Measurements from ENCODE around the gene GNAT2. TPM values are rescaled to one million over a fixed set of nuclear protein-coding genes. Genes with fewer than 3 reads are reported as not detected.
A peak's percentile ranks its signal among the peaks of the same experiment; 100 is the strongest.
"Not testable (repeated sequence)": the region's sequence is repeated elsewhere in the genome, so short reads cannot be mapped to it uniquely, and the experiment has no call there.

Gene GNAT2
- polyA plus RNA-seq (2013, experiment 1 of 4): not detected
- polyA plus RNA-seq (2013, experiment 2 of 4): not detected
- polyA plus RNA-seq (2013, experiment 3 of 4): not detected
- polyA plus RNA-seq (2013, experiment 4 of 4): not detected

DNA sequence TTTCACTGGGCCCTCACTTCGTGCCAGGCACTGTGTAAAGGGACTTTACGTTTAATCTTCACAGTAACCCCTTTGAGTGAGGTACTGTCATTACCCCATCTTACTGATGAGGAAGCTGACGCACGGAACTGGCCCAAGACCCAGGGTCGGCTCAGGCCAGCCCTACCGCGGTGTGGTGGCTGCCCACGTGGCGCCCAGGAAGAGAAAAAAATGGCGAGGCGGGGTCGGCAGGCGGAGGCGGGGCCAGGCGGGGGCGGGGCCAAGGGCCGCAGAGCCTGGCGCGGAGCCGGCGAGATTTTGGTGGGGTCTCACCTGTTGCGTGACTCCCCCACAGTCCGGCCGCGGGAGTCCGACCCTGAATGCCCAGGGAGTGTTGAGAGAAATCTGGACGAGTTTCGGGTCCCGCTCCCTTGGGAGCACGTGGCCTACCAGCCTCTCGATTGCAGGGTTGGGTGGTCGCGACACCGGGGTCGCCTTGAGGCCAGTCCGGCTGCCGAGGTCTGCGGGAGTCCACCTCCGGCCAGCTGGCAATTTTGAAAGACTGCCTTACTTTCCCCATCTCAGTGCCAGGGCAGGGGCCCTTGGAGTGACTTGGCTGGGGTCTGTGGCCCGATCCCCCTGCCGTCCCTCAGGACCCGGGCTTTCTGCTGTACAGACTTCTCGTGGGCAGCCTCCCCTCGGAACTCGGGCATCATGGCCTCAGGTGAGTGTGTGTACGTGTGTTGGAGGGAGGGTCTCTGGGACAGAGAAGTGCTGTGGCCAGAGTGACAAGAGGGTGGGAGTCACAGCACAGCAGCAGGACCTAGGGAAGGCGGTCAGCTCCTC is at the start of gene GNAT2, which contains the start of gene AMPD2:
Gene GNAT2, minus strand, starts transcription at position 41 of the 825 bp plus-strand sequence. CDS start 6,746 bp downstream, outside the sequence.
Gene AMPD2, plus strand, starts transcription at position 262 of the 825 bp plus-strand sequence. CDS start 1,339 bp downstream, outside the sequence.
- H3K27me3 ChIP-seq (ENCODE audit: control insufficient read depth, insufficient read depth, low read length, poor library complexity, severe bottlenecking): no peaks in the 10 kb centered on the region
- no peaks in the 10 kb centered on the region for H3K36me3 ChIP-seq (ENCODE audit: control insufficient read depth, insufficient read depth, low read length)
- peak within 1 kb of the TSS; percentile 65 for H3K27ac ChIP-seq (ENCODE audit: insufficient read depth, low read depth, low read length, poor library complexity, severe bottlenecking)
- H3K4me1 ChIP-seq (ENCODE audit: control insufficient read depth, insufficient read depth, low read length): peaks cover 34% of the 10 kb centered on the region
- no peaks in the 10 kb centered on the region for H3K9me3 ChIP-seq (ENCODE audit: control insufficient read depth, low read length)
- peak within 1 kb of the TSS; percentile 84 for H3K4me3 ChIP-seq (ENCODE audit: insufficient read depth, low read depth, low read length)
- 1% methylated on average over 47 of the region's 47 CpGs for WGBS, 2 experiments

DNA sequence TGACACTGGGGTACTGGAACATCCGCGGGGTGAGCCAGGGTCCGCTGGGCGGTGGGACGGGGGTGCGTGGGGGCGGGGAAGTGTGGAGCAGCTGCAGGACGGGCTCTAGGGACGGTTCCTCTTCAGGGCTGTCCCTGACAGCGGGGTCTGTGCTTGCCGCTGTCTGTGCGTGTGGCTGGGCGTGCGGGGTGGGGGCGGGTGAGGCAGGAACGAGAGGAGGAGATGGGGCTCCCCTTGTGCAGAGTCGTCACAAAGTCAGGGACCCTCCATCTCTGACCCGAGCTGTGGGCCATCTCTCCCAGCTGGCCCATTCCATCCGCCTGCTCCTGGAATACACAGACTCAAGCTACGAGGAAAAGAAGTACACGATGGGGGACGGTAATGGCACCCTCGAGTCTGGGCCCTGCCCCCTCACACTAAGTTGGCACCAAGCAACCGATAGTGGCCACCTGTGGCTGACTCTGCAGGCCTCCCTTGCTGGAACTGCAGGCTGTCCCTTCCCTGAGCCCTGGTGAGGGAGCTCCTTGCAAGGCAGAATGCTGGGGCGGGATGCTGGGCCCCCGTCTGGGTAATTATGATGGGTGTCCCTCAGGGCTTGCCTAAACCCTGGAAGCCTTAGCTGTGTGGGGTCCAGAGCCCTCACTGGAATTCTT is 48.8 kb upstream of the GNAT2 start:
- Histone ChIP-seq H3K27ac (ENCODE audit: insufficient read depth, low read depth, low read length, poor library complexity, severe bottlenecking) (no peak overlapping the region), H3K4me3 (ENCODE audit: insufficient read depth, low read depth, low read length) (peak overlapping the region; percentile 41), H3K36me3 (ENCODE audit: control insufficient read depth, insufficient read depth, low read length) (no peaks in the 10 kb centered on the region), H3K9me3 (ENCODE audit: control insufficient read depth, low read length) (no peaks in the 10 kb centered on the region), H3K4me1 (ENCODE audit: control insufficient read depth, insufficient read depth, low read length) (peaks cover 5% of the 10 kb centered on the region), H3K27me3 (ENCODE audit: control insufficient read depth, insufficient read depth, low read length, poor library complexity, severe bottlenecking) (no peaks in the 10 kb centered on the region)
- 22 to 23% methylated on average over 26 of the region's 26 CpGs for WGBS, 2 experiments

GRCh38 chr1:109667452-109668122 is 48.2 kb upstream of the GNAT2 start, which contains the start of gene GSTM2:
Gene GSTM2, plus strand, starts transcription at chr1:109668057. Its CDS starts 59 bp downstream, at chr1:109668116.
- Histone ChIP-seq H3K27me3 (ENCODE audit: control insufficient read depth, insufficient read depth, low read length, poor library complexity, severe bottlenecking) (no peaks in the 10 kb centered on the region), H3K9me3 (ENCODE audit: control insufficient read depth, low read length) (no peaks in the 10 kb centered on the region), H3K4me1 (ENCODE audit: control insufficient read depth, insufficient read depth, low read length) (peaks cover 5% of the 10 kb centered on the region), H3K27ac (ENCODE audit: insufficient read depth, low read depth, low read length, poor library complexity, severe bottlenecking) (no peak within 1 kb of the TSS), H3K36me3 (ENCODE audit: control insufficient read depth, insufficient read depth, low read length) (no peaks in the 10 kb centered on the region), H3K4me3 (ENCODE audit: insufficient read depth, low read depth, low read length) (peak within 1 kb of the TSS; percentile 41)
- 18 to 21% methylated on average over 22 of the region's 22 CpGs for WGBS, 2 experiments

DNA sequence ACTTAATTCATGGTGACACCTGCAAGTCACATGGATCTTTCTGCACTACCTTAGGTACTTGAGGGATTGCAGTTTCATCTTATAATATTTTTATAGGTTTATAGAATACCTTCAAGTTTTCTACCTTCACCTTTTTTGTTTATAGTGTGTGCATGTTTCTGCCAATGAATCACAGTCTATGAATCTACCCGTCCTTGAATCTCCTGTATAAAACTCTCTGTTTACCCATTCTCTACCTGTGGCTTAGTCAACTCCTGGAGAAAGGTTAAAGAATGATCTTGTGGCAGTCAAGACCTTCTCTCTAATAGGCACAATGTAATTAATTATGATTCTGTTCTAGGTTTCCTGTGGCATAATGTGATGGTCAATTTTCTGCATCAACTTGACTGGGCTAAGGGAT is 45.3 kb upstream of the GNAT2 start:
- no peaks in the 10 kb centered on the region for H3K36me3 ChIP-seq (ENCODE audit: control insufficient read depth, insufficient read depth, low read length)
- H3K4me3 ChIP-seq (ENCODE audit: insufficient read depth, low read depth, low read length): no peak overlapping the region
- H3K9me3 ChIP-seq (ENCODE audit: control insufficient read depth, low read length): no peaks in the 10 kb centered on the region
- H3K27me3 ChIP-seq (ENCODE audit: control insufficient read depth, insufficient read depth, low read length, poor library complexity, severe bottlenecking): no peaks in the 10 kb centered on the region
- 85% methylated on average over 1 of the region's 1 CpG; no CpG with 5 or more reads in 1 of the 2 experiments for WGBS, 2 experiments
- no peak overlapping the region for H3K27ac ChIP-seq (ENCODE audit: insufficient read depth, low read depth, low read length, poor library complexity, severe bottlenecking)
- H3K4me1 ChIP-seq (ENCODE audit: control insufficient read depth, insufficient read depth, low read length): peaks cover 5% of the 10 kb centered on the region

DNA sequence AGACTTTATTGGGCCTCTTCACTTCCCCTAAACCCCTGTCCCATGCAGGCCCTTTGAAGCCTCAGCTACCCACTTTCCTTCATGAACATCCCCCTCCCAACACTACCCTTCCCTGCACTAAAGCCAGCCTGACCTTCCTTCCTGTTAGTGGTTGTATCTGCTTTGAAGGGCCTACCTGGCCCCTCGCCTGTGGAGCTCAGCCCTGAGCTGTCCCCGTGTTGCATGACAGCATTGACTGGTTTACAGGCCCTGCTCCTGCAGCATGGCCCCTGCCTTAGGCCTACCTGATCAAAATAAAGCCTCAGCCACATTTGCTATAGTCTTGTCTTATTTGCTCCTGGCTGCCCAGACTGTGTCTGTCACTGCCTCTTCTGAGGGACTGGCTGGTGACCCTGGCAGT is 42.0 kb upstream of the GNAT2 start:
- no peak overlapping the region for H3K27ac ChIP-seq (ENCODE audit: insufficient read depth, low read depth, low read length, poor library complexity, severe bottlenecking)
- H3K4me1 ChIP-seq (ENCODE audit: control insufficient read depth, insufficient read depth, low read length): peaks cover 7% of the 10 kb centered on the region
- H3K9me3 ChIP-seq (ENCODE audit: control insufficient read depth, low read length): no peaks in the 10 kb centered on the region
- H3K4me3 ChIP-seq (ENCODE audit: insufficient read depth, low read depth, low read length): no peak overlapping the region
- no peaks in the 10 kb centered on the region for H3K27me3 ChIP-seq (ENCODE audit: control insufficient read depth, insufficient read depth, low read length, poor library complexity, severe bottlenecking)
- WGBS, 2 experiments: 80 to 95% methylated on average over 2 of the region's 2 CpGs
- H3K36me3 ChIP-seq (ENCODE audit: control insufficient read depth, insufficient read depth, low read length): no peaks in the 10 kb centered on the region

DNA sequence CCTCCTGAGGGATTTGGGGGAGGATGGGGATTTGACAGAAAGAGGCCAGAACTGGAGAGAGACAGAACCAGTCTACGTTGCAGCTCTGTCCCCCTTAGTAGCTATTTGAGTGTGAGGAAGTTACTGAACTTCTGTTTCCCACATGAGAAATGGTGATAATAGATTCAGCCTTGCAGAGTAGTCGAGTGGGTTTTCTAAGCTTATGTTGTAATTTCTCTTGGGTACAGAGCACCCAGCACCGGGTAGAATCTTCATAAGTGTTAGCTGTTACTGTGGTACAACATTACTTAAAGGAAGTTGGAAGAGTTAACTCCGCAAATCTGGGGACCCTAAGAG is 41.2 kb upstream of the GNAT2 start:
- H3K4me1 ChIP-seq (ENCODE audit: control insufficient read depth, insufficient read depth, low read length): peaks cover 10% of the 10 kb centered on the region
- H3K4me3 ChIP-seq (ENCODE audit: insufficient read depth, low read depth, low read length); H3K27me3 ChIP-seq (ENCODE audit: control insufficient read depth, insufficient read depth, low read length, poor library complexity, severe bottlenecking); H3K36me3 ChIP-seq (ENCODE audit: control insufficient read depth, insufficient read depth, low read length); H3K9me3 ChIP-seq (ENCODE audit: control insufficient read depth, low read length); H3K27ac ChIP-seq (ENCODE audit: insufficient read depth, low read depth, low read length, poor library complexity, severe bottlenecking): not testable (repeated sequence)
- 87 to 88% methylated on average over 2 to 4 of the region's 4 CpGs for WGBS, 2 experiments

GRCh38 chr1:109659997-109660690 is 40.7 kb upstream of the GNAT2 start:
- Histone ChIP-seq H3K36me3 (ENCODE audit: control insufficient read depth, insufficient read depth, low read length) (no peaks in the 10 kb centered on the region), H3K27ac (ENCODE audit: insufficient read depth, low read depth, low read length, poor library complexity, severe bottlenecking) (no peak overlapping the region), H3K4me3 (ENCODE audit: insufficient read depth, low read depth, low read length) (no peak overlapping the region), H3K9me3 (ENCODE audit: control insufficient read depth, low read length) (no peaks in the 10 kb centered on the region), H3K4me1 (ENCODE audit: control insufficient read depth, insufficient read depth, low read length) (peaks cover 10% of the 10 kb centered on the region), H3K27me3 (ENCODE audit: control insufficient read depth, insufficient read depth, low read length, poor library complexity, severe bottlenecking) (peaks cover 7% of the 10 kb centered on the region)
- 88 to 93% methylated on average over 5 of the region's 5 CpGs for WGBS, 2 experiments

DNA sequence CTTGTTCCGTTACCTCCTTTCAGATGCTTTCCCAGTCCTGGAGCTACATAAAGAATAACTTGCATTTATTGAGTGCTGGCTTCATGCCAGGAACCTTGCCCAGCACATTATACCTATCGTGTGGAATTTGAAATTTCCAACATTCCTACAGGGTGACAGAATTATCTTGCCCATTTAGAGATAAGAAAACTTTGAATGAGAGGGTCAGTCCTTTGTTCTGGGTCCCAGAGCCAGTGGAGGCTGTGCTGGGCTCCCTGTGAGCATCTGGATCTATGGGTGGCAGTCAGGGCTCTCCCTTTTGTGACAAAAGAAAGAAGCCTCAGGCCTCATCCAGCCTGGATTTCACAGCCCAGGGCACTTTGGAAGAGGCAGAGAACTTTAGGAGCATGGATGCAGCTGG is 39.7 kb upstream of the GNAT2 start:
- Histone ChIP-seq H3K4me1 (ENCODE audit: control insufficient read depth, insufficient read depth, low read length) (peaks cover 10% of the 10 kb centered on the region), H3K27ac (ENCODE audit: insufficient read depth, low read depth, low read length, poor library complexity, severe bottlenecking) (no peak overlapping the region), H3K4me3 (ENCODE audit: insufficient read depth, low read depth, low read length) (no peak overlapping the region), H3K27me3 (ENCODE audit: control insufficient read depth, insufficient read depth, low read length, poor library complexity, severe bottlenecking) (peaks cover 17% of the 10 kb centered on the region), H3K36me3 (ENCODE audit: control insufficient read depth, insufficient read depth, low read length) (no peaks in the 10 kb centered on the region), H3K9me3 (ENCODE audit: control insufficient read depth, low read length) (no peaks in the 10 kb centered on the region)
- WGBS, 2 experiments: 91 to 98% methylated on average over 2 of the region's 2 CpGs

DNA sequence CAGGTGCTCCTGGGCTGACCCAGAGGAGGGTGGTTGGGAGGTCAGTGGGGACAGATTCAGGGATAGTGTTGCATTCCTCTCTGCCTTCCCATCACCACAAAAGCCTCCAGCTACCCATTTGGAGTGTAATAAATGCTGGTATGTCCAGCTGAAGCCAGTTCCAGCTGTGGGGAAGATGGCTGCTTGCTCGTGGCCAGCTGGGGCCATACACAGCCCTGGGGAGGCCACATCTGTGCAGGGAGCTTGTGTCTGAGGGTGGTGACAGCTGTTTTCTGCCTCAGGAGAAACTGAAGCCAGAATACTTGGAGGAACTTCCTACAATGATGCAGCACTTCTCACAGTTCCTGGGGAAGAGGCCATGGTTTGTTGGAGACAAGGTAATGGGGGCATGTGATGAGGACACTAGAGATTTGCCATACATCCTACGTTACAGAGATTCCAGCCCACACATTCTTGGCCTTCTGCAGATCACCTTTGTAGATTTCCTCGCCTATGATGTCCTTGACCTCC is 39.2 kb upstream of the GNAT2 start:
- H3K4me3 ChIP-seq (ENCODE audit: insufficient read depth, low read depth, low read length): no peak overlapping the region
- H3K27me3 ChIP-seq (ENCODE audit: control insufficient read depth, insufficient read depth, low read length, poor library complexity, severe bottlenecking): peaks cover 20% of the 10 kb centered on the region
- H3K4me1 ChIP-seq (ENCODE audit: control insufficient read depth, insufficient read depth, low read length): peaks cover 10% of the 10 kb centered on the region
- peak overlapping the region; percentile 60 for H3K27ac ChIP-seq (ENCODE audit: insufficient read depth, low read depth, low read length, poor library complexity, severe bottlenecking)
- 61 to 62% methylated on average over 3 of the region's 3 CpGs for WGBS, 2 experiments
- H3K36me3 ChIP-seq (ENCODE audit: control insufficient read depth, insufficient read depth, low read length): no peaks in the 10 kb centered on the region
- no peaks in the 10 kb centered on the region for H3K9me3 ChIP-seq (ENCODE audit: control insufficient read depth, low read length)

Data from ectodermal cell (in vitro differentiated cells).